OCI-LY1 (cell line): Measurements from ENCODE around the gene KCNA3.

Experiments used
- H2AFZ ChIP-seq: fragments of 200-600 bp; sonication (generic), shearing (Covaris generic); 2 replicates; pipeline ENCODE4 v1.6.0; 2014; ENCODE audit warnings: antibody characterized with exemption, mild to moderate bottlenecking, low read length
- H3F3A ChIP-seq: fragments of 200-600 bp; sonication (generic), shearing (Covaris generic); 2 replicates; pipeline ENCODE4 v1.6.0; 2014; ENCODE audit warnings: mild to moderate bottlenecking, antibody characterized with exemption, low read length, moderate library complexity; ENCODE audit not compliant: insufficient read depth
- H3K27ac ChIP-seq: fragments of 200-600 bp; sonication (generic); 2 replicates; pipeline ENCODE4 v1.5.1; 2014; ENCODE audit warnings: low read length, mixed run types, mild to moderate bottlenecking, low read depth; ENCODE audit not compliant: poor library complexity, severe bottlenecking
- H3K27me3 ChIP-seq: fragments of 200-600 bp; sonication (generic); 2 replicates; pipeline ENCODE4 v1.6.0; 2014; ENCODE audit warnings: antibody characterized with exemption, mild to moderate bottlenecking, low read length, moderate library complexity; ENCODE audit not compliant: insufficient read depth
- H3K36me3 ChIP-seq: fragments of 200-600 bp; sonication (generic); 2 replicates; pipeline ENCODE4 v1.6.1; 2014; ENCODE audit warnings: mild to moderate bottlenecking, antibody characterized with exemption, low read length, moderate library complexity, mixed read lengths; ENCODE audit not compliant: insufficient read depth
- H3K4me1 ChIP-seq: fragments of 200-600 bp; sonication (generic); 2 replicates; pipeline ENCODE4 v1.5.1; 2014; ENCODE audit warnings: mild to moderate bottlenecking, low read length, moderate library complexity; ENCODE audit not compliant: insufficient read depth, severe bottlenecking
- H3K4me2 ChIP-seq: fragments of 200-600 bp; sonication (generic), shearing (Covaris generic); 2 replicates; pipeline ENCODE4 v1.6.1; 2014; ENCODE audit warnings: low read length
- H3K4me3 ChIP-seq: fragments of 200-600 bp; sonication (generic); 2 replicates; pipeline ENCODE4 v1.5.1; 2014; ENCODE audit warnings: low read length, low read depth, mild to moderate bottlenecking, mixed read lengths; ENCODE audit not compliant: poor library complexity, severe bottlenecking
- H3K79me2 ChIP-seq: fragments of 200-600 bp; shearing (Covaris generic); 2 replicates; pipeline ENCODE4 v1.6.1; 2016; ENCODE audit warnings: mixed run types, low read length, mixed read lengths; ENCODE audit not compliant: insufficient read depth
- H3K9ac ChIP-seq: fragments of 200-600 bp; sonication (generic), shearing (Covaris generic); 2 replicates; pipeline ENCODE4 v1.6.1; 2014; ENCODE audit warnings: mild to moderate bottlenecking, low read length, mixed read lengths
- H3K9me2 ChIP-seq: fragments of 200-600 bp; sonication (generic), shearing (Covaris generic); 2 replicates; pipeline ENCODE4 v1.6.1; 2014; ENCODE audit warnings: low read depth, mild to moderate bottlenecking, low read length, mixed read lengths
- H3K9me3 ChIP-seq: fragments of 200-600 bp; shearing (Covaris generic); 2 replicates; pipeline ENCODE4 v1.6.1; 2014; ENCODE audit warnings: low read length, mixed read lengths
- H4K20me1 ChIP-seq: fragments of 200-600 bp; sonication (generic), shearing (Covaris generic); 2 replicates; pipeline ENCODE4 v1.6.0; 2016; ENCODE audit warnings: mild to moderate bottlenecking, low read length; ENCODE audit not compliant: insufficient read depth
- CTCF ChIP-seq: fragments of 200-600 bp; sonication (generic), shearing (Covaris generic); IDR thresholded peaks from 2 replicates; pipeline ENCODE4 v1.5.1; 2017; ENCODE audit warnings: mild to moderate bottlenecking, antibody characterized with exemption, low read length, moderate library complexity, mixed read lengths
- EZH2 ChIP-seq: fragments of 200-600 bp; sonication (generic), shearing (Covaris generic); IDR thresholded peaks from 2 replicates; pipeline ENCODE4 v1.8.0; 2017; ENCODE audit warnings: borderline replicate concordance, mixed run types, mild to moderate bottlenecking, antibody characterized with exemption, low read length, moderate library complexity, mixed read lengths

Gene KCNA3

GRCh38 chr1:110707232-110707631 lies 32.5 kb upstream of the KCNA3 start:
- H2AFZ ChIP-seq, result no peak overlapping the region
- no peaks in the 10 kb centered on the region for H3K9me2 ChIP-seq
- no peak overlapping the region for H3K9ac ChIP-seq
- H3K4me2 ChIP-seq, result no peak overlapping the region
- H3K27me3 ChIP-seq, result peaks cover 5% of the 10 kb centered on the region; the same call in 1 of the 2 replicates
- no peaks in the 10 kb centered on the region for H4K20me1 ChIP-seq
- no peak overlapping the region for H3K27ac ChIP-seq
- H3F3A ChIP-seq, result no peaks in the 10 kb centered on the region
- H3K36me3 ChIP-seq, result no peaks in the 10 kb centered on the region
- H3K4me3 ChIP-seq, result no peak overlapping the region
- no peaks in the 10 kb centered on the region for H3K9me3 ChIP-seq
- no peaks in the 10 kb centered on the region for H3K4me1 ChIP-seq
- H3K79me2 ChIP-seq, result no peaks in the 10 kb centered on the region
- no peak for TF ChIP-seq EZH2
- no peak for TF ChIP-seq CTCF

DNA sequence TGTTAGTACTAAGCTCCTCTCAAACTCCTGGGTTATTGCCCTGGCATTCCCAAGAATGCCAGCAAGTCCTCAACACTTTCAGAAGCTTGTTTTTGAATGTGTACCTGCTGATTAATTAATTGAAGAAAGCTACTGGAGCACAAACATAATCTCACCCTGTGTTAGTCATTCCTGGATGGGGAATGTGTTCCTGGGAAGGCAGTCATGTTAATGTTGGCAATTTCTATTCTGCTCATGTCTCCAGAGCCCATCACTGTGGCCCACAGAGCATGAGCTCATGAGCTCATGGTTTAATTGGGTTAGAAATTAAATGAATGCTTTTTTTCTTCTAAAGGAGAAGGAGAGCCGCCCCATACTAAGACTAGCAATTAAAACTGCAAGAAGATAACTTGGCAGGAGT lies 31.9 kb upstream of the KCNA3 start:
- no peak overlapping the region for H3K9ac ChIP-seq
- TF ChIP-seq CTCF (no peak), EZH2 (no peak)
- H2AFZ ChIP-seq, result no peak overlapping the region
- no peaks in the 10 kb centered on the region for H4K20me1 ChIP-seq
- no peak overlapping the region for H3K27ac ChIP-seq
- H3F3A ChIP-seq, result no peaks in the 10 kb centered on the region
- H3K4me2 ChIP-seq, result no peak overlapping the region
- no peaks in the 10 kb centered on the region for H3K9me2 ChIP-seq
- no peak overlapping the region for H3K4me3 ChIP-seq
- H3K36me3 ChIP-seq, result no peaks in the 10 kb centered on the region
- no peaks in the 10 kb centered on the region for H3K9me3 ChIP-seq
- no peaks in the 10 kb centered on the region for H3K79me2 ChIP-seq
- no peaks in the 10 kb centered on the region for H3K4me1 ChIP-seq
- H3K27me3 ChIP-seq, result peaks cover 5% of the 10 kb centered on the region; the same call in 1 of the 2 replicates

DNA sequence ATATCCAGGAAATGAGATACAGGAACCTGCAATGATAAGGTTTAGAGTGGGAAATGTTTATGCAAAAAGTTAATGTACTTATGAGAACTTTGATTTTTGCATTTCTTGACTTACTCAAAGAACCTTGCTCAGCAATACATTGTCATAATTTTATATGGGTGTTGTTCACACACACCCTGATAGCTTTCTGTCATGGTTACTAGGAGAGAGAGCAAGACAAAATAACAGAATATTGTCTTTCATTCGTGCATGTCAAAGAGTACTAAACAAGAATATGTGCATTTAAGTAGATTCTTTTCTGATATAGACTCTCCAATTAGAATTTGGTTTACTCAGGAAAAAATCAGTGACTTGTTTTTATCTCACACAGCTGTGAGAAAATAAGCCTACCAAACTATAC lies 27.5 kb upstream of the KCNA3 start:
- Histone ChIP-seq H4K20me1 (no peaks in the 10 kb centered on the region), H2AFZ (no peak overlapping the region), H3F3A (no peaks in the 10 kb centered on the region), H3K9me2 (no peaks in the 10 kb centered on the region), H3K4me1 (no peaks in the 10 kb centered on the region), H3K27ac (no peak overlapping the region), H3K9ac (no peak overlapping the region), H3K27me3 (peaks cover 5% of the 10 kb centered on the region; the same call in 1 of the 2 replicates), H3K36me3 (no peaks in the 10 kb centered on the region), H3K4me3 (no peak overlapping the region), H3K79me2 (no peaks in the 10 kb centered on the region), H3K4me2 (no peak overlapping the region), H3K9me3 (peaks cover 4% of the 10 kb centered on the region)
- TF ChIP-seq EZH2 (no peak), CTCF (no peak)
